ENCODE data around the gene CLDN5. TPM values are rescaled to one million over a fixed set of nuclear protein-coding genes. Genes with fewer than 3 reads are reported as not detected.

The CLDN5 gene
- total and polyA plus RNA-seq, 2 experiments from 2014 or later, result 2.0 to 3.2 TPM

DNA sequence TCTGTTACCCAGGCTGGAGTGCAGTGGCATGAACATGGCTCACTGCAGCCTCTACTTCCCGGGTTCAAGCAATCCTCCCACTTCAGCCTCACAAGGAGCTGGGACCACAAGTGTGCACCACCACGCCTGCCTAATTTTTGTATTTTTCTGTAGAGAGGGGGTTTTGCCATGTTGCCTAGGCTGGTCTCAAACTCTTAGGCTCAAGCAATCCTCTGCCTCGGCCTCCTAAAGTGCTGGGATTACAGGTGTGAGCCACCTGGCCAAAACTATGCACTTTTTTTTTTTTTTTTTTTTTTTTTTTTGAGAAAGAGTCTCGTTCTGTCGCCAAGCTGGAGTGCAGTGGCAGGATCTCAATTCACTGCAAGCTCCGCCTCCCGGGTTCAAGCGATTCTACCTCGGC is 12.4 kb upstream of the CLDN5 start:
- H3K9me3 Mint-ChIP-seq, result no peaks in the 10 kb centered on the region
- Histone ChIP-seq H4K20me1 (replicated peaks; ENCODE audit: insufficient read depth) (no peaks in the 10 kb centered on the region; the same call in 1 of the 2 replicates), H3K9me2 (ENCODE audit: insufficient read depth) (no peaks in the 10 kb centered on the region), H3K27me3 (ENCODE audit: insufficient read depth) (no peaks in the 10 kb centered on the region), H3K4me3 (no peak overlapping the region), H3K4me2 (no peak overlapping the region), H3K36me3 (ENCODE audit: insufficient read depth) (no peaks in the 10 kb centered on the region), H3K79me2 (replicated peaks; ENCODE audit: insufficient read depth) (no peaks in the 10 kb centered on the region), H3K27ac (ENCODE audit: low read depth) (no peak overlapping the region), H2AFZ (no peak overlapping the region), H3F3A (replicated peaks; ENCODE audit: low read depth) (no peaks in the 10 kb centered on the region), H3K4me1 (ENCODE audit: insufficient read depth) (peaks cover 5% of the 10 kb centered on the region; the same call in 1 of the 2 replicates)
- no peak overlapping the region for H3K4me3 Mint-ChIP-seq
- no peak for ATAC-seq
- TF ChIP-seq JUNB (IDR thresholded peaks at IDR 0.05; ENCODE audit: unreplicated experiment) (no peak), ZNF331 (CRISPR knock-in tag; IDR thresholded peaks at IDR 0.05; ENCODE audit: low read depth) (no peak), NANOG (IDR thresholded peaks at IDR 0.05; ENCODE audit: borderline replicate concordance) (no peak), CREB1 (CRISPR knock-in tag; IDR thresholded peaks at IDR 0.05; ENCODE audit: low read depth) (no peak), EZH2phosphoT487 (IDR thresholded peaks at IDR 0.05; ENCODE audit: unreplicated experiment) (no peak), ZNF114 (CRISPR knock-in tag; IDR thresholded peaks at IDR 0.05) (no peak), EZH2 (IDR thresholded peaks at IDR 0.05; ENCODE audit: low read depth, unreplicated experiment) (no peak), STAT1 (IDR thresholded peaks at IDR 0.05; ENCODE audit: unreplicated experiment) (no peak), POLR2AphosphoS5 (IDR thresholded peaks at IDR 0.05; ENCODE audit: low read depth) (no peak)
- TF ChIP-seq, protein P1, sequence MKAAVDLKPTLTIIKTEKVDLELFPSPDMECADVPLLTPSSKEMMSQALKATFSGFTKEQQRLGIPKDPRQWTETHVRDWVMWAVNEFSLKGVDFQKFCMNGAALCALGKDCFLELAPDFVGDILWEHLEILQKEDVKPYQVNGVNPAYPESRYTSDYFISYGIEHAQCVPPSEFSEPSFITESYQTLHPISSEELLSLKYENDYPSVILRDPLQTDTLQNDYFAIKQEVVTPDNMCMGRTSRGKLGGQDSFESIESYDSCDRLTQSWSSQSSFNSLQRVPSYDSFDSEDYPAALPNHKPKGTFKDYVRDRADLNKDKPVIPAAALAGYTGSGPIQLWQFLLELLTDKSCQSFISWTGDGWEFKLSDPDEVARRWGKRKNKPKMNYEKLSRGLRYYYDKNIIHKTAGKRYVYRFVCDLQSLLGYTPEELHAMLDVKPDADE (IDR thresholded peaks at IDR 0.05), result no peak
- TF ChIP-seq, protein P2, sequence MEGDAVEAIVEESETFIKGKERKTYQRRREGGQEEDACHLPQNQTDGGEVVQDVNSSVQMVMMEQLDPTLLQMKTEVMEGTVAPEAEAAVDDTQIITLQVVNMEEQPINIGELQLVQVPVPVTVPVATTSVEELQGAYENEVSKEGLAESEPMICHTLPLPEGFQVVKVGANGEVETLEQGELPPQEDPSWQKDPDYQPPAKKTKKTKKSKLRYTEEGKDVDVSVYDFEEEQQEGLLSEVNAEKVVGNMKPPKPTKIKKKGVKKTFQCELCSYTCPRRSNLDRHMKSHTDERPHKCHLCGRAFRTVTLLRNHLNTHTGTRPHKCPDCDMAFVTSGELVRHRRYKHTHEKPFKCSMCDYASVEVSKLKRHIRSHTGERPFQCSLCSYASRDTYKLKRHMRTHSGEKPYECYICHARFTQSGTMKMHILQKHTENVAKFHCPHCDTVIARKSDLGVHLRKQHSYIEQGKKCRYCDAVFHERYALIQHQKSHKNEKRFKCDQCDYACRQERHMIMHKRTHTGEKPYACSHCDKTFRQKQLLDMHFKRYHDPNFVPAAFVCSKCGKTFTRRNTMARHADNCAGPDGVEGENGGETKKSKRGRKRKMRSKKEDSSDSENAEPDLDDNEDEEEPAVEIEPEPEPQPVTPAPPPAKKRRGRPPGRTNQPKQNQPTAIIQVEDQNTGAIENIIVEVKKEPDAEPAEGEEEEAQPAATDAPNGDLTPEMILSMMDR (conservative IDR thresholded peaks at IDR 0.05; ENCODE audit: low read depth in 2 of 2), result no peak
- TF ChIP-seq, protein P3, sequence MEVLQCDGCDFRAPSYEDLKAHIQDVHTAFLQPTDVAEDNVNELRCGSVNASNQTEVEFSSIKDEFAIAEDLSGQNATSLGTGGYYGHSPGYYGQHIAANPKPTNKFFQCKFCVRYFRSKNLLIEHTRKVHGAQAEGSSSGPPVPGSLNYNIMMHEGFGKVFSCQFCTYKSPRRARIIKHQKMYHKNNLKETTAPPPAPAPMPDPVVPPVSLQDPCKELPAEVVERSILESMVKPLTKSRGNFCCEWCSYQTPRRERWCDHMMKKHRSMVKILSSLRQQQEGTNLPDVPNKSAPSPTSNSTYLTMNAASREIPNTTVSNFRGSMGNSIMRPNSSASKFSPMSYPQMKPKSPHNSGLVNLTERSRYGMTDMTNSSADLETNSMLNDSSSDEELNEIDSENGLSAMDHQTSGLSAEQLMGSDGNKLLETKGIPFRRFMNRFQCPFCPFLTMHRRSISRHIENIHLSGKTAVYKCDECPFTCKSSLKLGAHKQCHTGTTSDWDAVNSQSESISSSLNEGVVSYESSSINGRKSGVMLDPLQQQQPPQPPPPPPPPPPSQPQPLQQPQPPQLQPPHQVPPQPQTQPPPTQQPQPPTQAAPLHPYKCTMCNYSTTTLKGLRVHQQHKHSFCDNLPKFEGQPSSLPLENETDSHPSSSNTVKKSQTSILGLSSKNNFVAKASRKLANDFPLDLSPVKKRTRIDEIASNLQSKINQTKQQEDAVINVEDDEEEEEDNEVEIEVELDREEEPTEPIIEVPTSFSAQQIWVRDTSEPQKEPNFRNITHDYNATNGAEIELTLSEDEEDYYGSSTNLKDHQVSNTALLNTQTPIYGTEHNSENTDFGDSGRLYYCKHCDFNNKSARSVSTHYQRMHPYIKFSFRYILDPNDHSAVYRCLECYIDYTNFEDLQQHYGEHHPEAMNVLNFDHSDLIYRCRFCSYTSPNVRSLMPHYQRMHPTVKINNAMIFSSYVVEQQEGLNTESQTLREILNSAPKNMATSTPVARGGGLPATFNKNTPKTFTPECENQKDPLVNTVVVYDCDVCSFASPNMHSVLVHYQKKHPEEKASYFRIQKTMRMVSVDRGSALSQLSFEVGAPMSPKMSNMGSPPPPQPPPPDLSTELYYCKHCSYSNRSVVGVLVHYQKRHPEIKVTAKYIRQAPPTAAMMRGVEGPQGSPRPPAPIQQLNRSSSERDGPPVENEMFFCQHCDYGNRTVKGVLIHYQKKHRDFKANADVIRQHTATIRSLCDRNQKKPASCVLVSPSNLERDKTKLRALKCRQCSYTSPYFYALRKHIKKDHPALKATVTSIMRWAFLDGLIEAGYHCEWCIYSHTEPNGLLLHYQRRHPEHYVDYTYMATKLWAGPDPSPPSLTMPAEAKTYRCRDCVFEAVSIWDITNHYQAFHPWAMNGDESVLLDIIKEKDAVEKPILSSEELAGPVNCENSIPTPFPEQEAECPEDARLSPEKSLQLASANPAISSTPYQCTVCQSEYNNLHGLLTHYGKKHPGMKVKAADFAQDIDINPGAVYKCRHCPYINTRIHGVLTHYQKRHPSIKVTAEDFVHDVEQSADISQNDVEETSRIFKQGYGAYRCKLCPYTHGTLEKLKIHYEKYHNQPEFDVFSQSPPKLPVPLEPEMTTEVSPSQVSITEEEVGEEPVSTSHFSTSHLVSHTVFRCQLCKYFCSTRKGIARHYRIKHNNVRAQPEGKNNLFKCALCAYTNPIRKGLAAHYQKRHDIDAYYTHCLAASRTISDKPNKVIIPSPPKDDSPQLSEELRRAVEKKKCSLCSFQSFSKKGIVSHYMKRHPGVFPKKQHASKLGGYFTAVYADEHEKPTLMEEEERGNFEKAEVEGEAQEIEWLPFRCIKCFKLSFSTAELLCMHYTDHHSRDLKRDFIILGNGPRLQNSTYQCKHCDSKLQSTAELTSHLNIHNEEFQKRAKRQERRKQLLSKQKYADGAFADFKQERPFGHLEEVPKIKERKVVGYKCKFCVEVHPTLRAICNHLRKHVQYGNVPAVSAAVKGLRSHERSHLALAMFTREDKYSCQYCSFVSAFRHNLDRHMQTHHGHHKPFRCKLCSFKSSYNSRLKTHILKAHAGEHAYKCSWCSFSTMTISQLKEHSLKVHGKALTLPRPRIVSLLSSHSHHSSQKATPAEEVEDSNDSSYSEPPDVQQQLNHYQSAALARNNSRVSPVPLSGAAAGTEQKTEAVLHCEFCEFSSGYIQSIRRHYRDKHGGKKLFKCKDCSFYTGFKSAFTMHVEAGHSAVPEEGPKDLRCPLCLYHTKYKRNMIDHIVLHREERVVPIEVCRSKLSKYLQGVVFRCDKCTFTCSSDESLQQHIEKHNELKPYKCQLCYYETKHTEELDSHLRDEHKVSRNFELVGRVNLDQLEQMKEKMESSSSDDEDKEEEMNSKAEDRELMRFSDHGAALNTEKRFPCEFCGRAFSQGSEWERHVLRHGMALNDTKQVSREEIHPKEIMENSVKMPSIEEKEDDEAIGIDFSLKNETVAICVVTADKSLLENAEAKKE (CRISPR knock-in tag; IDR thresholded peaks at IDR 0.05), result no peak
- TF ChIP-seq, protein P4, sequence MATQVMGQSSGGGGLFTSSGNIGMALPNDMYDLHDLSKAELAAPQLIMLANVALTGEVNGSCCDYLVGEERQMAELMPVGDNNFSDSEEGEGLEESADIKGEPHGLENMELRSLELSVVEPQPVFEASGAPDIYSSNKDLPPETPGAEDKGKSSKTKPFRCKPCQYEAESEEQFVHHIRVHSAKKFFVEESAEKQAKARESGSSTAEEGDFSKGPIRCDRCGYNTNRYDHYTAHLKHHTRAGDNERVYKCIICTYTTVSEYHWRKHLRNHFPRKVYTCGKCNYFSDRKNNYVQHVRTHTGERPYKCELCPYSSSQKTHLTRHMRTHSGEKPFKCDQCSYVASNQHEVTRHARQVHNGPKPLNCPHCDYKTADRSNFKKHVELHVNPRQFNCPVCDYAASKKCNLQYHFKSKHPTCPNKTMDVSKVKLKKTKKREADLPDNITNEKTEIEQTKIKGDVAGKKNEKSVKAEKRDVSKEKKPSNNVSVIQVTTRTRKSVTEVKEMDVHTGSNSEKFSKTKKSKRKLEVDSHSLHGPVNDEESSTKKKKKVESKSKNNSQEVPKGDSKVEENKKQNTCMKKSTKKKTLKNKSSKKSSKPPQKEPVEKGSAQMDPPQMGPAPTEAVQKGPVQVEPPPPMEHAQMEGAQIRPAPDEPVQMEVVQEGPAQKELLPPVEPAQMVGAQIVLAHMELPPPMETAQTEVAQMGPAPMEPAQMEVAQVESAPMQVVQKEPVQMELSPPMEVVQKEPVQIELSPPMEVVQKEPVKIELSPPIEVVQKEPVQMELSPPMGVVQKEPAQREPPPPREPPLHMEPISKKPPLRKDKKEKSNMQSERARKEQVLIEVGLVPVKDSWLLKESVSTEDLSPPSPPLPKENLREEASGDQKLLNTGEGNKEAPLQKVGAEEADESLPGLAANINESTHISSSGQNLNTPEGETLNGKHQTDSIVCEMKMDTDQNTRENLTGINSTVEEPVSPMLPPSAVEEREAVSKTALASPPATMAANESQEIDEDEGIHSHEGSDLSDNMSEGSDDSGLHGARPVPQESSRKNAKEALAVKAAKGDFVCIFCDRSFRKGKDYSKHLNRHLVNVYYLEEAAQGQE (IDR thresholded peaks at IDR 0.05; ENCODE audit: unreplicated experiment), result no peak
- no peak overlapping the region for H3K27ac Mint-ChIP-seq
- no peaks in the 10 kb centered on the region for H3K36me3 Mint-ChIP-seq (ENCODE audit: low read depth)
- H3K4me1 Mint-ChIP-seq, result no peaks in the 10 kb centered on the region
- DNase-seq (ENCODE audit: low spot score), result no peak
- peaks cover 4% of the 10 kb centered on the region for H3K27me3 Mint-ChIP-seq (ENCODE audit: insufficient read depth, low read depth, poor library complexity)
